GM21737 (cell line): ENCODE data around the gene PSME4.
"Not testable (repeated sequence)": the region's sequence is repeated elsewhere in the genome, so short reads cannot be mapped to it uniquely, and the experiment has no call there.

Experiments
- ATAC-seq: cut with Tn5 transposase; IDR thresholded peaks from one replicate; pipeline ENCODE4 v1.9.1; 2021; ENCODE audit warnings: mild to moderate bottlenecking, moderate library complexity; ENCODE audit not compliant: unreplicated experiment

PSME4 gene

DNA sequence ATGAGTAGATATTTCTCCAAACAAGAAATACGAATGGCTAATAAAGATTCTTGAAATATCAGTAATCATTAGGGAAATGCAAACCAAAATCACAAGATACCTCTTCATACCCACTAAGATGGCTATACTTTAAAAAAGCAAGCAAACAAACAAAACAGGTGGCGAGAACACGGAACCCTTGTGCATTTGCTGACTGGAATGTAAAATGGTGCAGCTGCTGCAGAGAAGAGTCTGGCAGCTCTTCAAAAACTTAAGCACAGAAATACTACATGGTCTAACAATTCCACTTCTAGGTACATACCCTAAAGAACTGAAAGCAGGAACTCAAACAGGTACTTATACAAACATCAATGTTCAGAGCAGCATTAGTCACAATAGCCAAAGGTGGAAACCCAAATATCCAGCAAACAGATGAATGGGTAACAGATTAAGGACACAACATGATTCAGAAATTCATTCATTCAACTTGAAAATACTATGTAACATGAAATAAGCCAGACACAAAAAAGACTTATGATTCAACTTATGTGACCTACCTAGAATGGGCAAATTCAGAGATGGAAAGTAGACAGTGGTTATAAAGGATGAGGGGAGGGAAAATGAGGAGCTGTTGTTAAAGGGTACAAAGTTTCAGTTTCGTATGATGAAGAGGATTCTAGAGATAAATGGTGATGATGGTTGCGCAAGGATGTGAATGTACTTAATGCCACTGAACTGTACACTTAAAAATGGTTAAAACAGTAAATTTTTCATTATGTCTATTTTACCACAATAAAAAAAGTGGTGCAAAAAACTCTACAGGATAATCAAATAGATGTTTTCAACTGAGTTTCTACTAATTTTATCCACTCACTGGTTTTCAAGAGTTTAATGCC, 84.2 kb downstream of the PSME4 start:
- ATAC-seq, result no peak

DNA sequence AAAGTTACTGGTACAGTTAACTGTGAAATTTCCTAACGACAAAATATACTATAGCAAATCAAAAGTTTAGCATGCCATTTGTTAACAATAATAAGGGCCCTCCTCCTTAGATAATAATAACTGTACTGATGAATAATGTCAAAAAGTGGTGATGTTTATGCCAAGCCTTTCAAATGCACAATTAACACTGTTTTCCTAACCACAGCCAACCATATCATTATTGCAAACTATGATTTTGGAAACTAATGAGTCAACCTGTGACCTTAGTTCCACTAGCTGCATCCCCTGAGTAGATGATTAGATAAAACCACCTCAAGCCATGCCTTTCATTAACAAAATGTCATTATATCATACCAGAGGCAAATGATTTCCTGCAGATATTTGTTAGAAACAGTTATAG, 85.9 kb downstream of the PSME4 start:
- ATAC-seq, result no peak

DNA sequence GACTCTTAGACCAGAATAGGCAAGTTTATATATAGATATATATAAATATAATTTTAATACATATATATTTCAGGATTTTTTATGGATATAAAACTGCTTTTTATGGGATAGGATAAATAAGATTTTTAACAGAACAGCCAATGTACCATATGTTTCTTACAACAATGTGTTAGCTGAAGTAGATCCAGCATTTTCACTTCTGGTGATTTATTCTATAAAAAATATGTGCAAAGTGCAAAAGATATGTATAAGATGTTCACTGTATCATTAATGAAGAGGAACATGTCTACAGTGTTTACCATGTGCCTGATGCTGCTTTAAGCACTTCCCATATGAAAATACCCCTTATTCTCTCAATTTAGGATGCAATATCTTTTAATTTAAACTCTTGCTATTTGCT, 88.8 kb downstream of the PSME4 start:
- ATAC-seq, result no peak

DNA sequence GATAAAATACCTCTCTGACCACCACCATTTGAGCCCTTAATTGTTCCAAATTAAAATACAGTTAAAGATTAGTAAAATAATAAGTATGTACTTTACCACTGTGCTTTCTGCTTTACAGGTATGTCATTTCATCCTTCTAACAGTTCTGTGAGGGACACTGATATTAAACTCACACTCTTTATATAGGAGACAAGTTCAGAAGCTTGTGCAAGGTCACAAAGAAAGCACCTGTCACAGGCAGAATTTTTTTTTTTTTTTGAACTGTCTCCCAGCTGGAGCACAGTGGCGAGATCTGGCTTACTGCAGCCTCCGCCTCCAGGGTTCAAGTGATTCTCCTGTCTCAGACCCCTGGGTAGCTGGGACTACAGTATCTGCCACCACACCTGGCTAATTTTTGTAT, 89.4 kb downstream of the PSME4 start:
- ATAC-seq, result no peak

DNA sequence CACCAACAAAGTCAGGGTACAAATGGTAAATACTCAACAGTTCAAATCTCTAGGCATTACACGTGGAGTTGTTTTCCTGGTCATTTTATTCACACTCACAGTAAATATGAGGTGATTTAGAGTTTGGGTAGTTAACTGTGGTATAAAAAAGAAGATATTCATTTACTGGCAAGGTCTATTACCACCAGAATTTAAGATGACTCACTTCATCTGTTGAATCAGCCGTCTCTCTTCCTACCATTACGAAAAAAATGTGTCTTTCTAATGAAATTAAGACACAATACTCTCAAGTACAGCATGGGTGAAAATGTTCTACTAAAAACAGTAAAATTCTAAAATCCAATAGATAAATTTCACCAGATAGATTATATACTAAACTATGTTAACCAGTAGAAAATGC, 90.0 kb downstream of the PSME4 start:
- ATAC-seq, result no peak

DNA sequence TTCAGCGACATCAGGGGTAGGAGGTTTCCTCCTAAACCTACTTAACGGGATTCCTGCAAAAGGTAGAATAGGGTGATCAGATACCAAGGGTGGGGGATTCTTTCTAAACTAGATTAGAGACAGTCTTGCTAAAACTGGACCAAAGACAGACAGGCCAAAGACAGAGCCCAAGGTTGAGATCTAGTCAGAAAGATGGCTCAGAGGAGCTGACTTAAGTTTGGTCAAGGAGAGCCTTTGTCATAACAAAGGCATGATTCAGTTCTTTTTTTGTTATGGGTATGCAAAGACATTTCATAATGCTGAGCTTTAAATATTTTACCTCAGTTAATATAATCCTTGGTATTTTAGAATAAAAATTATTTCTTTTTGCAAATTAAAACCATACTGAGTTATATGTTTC, 93.2 kb downstream of the PSME4 start:
- no peak for ATAC-seq

DNA sequence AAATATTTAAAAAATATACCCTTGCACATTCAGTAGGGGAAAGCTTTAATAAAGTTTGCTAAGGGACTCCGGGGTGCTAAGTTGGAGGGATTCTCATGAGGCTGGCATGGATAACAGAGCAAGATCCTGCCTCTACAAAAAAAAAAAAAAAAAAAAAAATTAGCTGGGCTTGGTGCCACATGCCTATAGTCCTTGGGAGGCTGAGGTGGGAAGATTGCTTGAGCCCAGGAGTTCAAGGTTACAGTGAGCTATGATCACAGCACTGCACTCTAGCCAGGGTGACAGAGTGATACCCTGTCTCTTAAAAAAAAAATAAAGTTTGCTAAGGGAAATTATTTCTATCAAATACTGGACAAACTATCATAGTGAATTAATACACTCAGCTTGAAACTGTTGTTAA, 93.7 kb downstream of the PSME4 start:
- ATAC-seq, result no peak

DNA sequence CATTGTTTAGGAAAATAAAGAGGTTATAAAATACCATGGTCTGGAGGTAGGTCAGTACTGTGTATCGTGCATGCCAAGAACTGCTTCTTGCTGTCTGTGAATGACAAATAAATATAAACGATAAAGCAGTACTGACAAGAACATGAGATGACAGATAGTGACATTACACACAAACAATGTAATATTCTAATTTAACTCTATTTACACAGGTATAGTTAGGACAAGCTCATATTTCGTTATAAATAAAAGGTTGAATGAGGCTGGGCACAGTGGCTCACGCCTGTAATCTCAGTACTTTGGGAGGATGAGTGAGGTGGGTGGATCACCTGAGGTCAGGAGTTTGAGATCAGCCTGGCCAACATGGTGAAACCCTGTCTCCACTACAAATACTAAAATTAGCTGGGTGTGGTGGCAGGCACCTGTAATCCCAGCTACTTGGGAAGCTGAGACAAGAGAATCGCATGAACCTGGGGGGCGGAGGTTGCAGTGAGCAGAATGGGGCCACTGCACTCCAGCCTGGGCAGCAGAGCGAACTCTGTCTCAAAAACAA, 96.3 kb downstream of the PSME4 start:
- ATAC-seq, result no peak

DNA sequence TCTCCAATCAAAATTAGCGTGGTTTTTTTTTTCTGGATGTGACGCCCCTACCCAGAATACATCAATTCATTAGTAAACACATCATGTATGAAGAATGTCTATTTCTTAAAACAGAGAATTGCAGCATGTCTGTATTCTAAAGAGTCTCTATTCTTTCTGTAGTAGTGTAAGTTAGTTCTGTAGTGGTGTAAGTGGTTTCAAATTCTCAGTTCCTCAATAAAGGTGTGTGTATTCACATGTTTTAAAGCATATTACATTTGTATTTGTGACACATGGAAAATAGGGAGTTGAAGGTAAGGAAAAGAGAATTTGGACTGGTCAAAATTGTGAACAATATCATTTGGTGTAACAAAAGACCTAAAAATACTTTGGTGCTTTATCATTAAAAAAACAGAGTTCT, 103.0 kb downstream of the PSME4 start:
- no peak for ATAC-seq

DNA sequence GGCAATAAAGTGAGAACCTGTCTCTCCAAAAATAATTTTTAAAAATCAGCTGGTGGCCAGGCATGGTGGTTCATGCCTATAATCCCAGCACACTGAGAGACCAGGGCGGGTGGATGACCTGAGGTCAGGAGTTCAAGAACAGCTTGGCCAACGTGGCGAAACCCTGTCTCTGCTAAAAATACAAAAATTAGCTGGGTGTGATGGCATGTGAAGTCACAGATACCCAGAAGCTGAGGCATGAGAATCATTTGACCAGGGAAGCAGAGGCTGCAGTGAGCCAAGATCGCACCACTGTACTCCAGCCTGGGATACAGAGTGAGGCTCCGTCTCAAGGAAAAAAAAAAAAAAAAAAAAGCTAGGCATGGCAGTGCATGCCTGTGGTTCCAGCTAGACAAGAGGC, 103.6 kb downstream of the PSME4 start:
- no peak for ATAC-seq

DNA sequence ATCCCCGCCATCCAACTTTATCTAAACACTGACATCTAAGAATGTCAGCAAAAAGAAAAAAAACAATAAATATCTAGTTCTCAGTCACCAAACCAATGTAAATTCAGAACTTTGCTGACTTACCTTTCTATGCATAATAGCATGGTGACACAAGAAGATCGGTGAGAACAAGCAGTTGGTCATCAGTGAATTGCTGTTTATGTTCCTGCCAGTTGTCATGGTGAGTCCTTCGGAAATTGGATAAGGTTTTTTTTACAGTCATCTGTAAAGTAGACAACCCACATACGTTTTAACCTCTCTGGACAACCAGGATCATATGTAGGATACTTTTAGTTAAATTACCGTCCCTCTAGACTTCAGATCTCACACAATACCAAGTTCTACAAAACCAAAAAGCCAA, 104.8 kb downstream of the PSME4 start:
- ATAC-seq, result no peak

DNA sequence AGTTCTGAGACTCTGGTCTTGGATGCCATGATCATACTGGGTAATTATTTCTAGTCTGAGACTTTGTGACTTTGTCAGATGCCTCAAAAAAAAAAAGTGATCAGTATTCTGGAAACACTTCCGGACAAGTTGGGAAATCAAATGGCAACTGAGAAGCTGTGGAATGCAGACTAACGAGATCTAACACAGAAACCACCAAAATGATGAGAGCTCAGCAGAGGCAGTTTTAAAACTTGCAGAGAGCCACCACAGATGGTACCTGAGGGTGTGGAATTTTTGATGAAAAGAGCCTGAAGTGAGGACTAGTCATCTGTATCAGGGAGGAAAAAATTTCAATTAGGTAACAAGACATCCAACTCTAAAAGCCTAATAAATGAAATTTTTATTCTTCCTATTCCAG, 105.5 kb downstream of the PSME4 start:
- ATAC-seq, result no peak

DNA sequence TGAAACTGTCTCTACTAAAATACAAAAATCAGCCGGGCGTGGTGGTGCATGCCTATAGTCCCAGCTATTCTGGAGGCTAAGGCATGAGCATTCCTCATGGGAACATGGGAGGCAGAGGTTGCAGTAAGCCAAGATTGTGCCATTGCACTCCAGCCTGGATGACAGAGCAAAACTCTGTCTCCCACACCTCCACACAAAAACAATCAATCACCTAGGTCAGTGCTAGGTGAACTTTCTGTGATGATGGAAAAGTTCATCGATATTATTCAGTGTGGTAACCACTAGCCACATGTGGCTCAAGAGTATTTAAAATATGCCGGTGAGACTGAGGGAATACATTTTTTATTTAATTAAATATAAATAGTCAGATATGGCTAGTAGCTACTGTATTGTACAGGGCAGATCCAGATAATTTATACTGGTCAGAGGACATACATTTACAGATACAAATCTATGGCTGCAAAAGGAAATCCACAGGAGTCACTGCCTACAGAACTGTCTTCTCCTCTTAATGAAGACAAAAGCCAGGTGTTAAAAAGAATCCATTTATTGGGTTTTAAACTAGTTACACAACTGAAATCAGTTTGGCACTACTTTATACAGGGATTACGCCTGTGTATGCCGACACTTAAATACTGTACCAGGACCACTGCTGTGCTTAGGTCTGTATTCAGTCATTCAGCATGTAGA, 107.1 kb downstream of the PSME4 start:
- ATAC-seq, result no peak

DNA sequence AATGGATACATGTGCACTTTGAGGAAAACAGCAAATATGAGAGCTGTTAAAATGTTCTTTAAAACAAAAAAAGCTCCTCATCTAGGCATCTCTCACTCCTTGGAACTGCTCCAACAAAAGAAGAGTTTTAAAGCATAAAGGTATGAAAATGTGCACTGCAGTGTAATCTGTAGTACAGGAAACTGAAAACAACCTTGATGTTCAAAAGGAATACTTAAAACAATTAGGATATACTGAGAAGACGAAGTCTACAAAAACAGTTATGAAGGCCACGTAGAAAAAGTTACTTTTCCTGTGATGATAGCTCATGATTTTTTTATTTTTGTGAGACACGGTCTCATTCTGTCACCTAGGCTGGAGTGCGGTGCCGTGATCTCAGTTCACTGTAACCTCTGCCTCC, 109.0 kb downstream of the PSME4 start:
- no peak for ATAC-seq

DNA sequence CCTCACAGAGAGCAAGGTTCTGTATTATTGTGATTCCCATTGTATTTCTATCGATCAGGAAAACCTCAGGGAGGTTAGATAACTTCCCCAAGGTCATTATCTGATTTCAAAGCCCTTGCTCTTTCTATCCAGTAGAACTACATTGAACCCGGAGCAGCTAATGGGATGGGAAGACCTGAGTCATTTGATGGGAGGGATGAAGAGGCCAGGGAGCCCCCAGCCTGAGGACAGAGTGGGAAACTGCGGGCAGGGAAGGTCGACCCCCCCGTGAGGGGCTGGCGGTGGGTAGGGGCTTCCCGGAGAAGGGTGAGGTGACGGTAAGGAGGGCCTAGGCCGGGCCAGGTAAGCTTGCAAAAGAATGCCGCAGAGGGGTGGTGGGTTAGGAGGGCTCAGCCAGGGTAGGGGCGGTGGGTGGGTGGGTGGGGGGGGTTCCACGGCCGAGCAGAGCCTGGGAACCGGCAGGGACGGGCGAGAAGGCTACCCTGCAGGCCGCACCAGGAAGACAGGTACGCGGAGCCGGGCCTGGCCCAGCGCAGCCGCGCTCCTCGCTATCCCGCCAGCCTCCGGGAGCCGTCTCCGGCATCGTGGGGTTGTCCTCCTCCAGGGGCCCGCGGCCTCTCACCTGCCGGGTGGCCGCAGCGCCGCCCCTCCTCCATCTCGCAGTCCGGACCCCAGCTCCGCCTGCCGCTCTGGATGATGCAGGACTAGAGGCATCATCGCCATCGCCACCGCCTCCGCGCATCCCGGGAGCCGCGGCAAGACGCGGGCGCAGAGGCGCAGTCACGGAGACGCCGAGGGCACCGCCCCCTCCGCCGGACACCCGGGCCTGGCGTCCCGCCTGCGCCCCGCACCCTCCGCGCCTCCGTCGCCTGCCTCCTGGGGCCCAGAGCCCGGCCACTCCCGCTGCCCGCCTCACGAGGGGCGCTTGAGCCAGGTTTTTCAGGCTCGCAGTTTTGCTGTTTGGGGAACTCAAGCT, 111.3 kb downstream of the PSME4 start, which contains the start of gene GPR75:
Gene GPR75 (minus strand): TSS at position 762 of the 976 bp plus-strand sequence. CDS start 5,211 bp downstream, outside the sequence.
- ATAC-seq, result no peak

DNA sequence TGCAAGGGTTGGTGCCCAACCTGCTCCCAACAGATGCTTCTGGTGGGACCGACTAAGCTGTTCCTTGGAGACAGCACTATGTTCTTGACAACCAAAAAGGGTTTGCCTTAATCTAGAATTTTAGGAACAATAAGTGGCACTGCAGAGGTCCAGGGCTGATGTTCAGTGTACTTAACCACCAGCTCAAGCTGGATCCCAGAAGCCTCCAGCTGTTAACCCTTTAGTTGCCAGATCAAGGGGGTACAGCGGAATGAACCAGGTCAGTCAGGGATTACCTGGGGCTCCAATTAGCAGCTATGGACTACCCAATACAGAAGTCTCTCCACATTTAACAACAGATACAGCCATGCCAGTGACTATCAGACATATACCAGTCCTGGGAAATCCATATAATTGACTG, 114.5 kb downstream of the PSME4 start:
- no peak for ATAC-seq

DNA sequence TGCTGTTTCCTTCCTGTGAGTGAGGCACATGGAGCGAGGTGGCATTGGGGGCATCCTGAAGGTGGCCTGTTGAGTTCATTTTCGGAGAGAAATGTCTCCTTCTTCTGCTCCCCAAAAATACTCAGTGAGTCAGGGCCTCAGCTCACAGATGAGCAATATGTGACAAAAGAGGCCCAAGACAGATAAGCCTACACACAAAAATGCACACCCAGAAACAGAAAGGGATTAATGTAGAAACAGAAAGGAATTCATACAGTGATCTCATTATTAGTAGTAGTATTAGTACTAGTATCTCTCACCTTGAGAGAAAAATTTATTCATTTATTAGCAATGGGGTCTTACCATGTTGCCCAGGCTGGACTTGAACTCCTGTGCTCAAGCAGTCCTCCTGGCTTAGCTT, 116.1 kb downstream of the PSME4 start:
- no peak for ATAC-seq

DNA sequence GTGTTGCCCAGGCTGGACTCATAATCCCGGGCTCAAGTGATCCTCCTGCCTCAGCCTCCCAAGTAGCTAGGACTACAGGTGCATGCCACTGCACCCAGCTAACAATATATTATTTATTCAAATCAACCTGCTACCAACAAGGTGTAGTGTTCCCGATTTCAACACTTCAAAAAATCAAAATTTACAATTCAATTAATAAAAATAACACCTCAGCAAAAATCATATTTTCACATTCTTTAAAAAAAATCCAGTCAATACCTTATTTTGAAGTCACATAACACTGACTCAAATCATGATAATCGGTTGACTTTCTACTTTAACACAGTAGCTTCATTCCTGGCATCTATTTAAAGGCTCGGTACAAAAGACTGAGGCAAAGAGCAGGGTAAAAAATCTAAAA, 118.3 kb downstream of the PSME4 start:
- no peak for ATAC-seq

DNA sequence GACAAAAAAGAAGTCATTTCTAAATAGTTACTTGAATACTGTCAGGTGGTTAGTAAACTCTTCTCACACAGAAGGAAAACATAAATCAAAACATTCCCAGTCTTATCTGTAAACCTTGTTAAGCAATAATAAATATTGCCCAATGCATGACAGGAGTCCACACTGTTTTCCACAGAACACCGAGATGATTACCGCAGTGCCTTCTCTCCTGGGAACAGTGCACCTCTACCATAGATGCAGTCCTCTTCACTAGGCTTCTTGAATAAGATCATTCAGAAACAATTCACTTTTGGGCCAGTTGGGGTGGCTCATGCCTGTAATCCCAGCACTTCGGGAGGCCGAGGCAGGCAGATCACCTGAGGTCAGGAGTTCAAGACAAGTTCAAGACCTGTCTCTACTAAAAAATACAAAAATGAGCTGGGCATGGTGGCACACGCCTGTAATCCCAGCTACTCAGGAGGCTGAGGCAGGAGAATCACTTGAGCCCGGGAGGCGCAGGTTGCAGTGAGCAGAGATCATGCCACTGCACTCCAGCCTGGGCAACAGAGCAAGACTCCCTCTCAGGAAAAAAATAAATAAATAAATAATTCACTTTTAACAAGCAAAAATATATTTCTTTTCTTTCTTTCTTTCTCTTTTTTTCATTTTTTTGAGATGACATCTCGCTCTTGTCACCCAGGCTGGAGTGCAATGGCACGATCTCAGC, 119.6 kb downstream of the PSME4 start:
- not testable (repeated sequence) for ATAC-seq

DNA sequence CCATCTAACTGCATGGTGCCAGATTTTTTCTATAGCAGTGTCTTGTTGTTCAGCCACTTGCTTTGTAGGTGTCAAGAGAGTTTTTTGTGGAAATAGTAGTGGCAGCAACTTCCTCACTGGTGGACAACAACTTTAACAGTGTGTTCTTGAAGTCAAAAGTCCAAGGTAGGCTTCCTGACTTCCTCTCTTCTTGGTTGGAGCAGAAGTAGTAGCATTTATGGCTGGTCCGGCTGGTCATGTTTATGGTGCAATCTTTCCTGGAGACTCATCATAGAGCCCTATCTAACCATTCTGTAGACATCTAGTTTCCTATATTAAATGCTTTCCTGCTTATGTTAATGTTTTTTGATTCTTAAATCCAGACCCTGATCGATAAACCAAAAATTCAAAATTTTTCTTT, 122.7 kb downstream of the PSME4 start:
- ATAC-seq, result no peak
